Natural killer cell (primary cell): ENCODE measurements around the gene MAB21L3. TPM values are rescaled to one million over a fixed set of nuclear protein-coding genes. Genes with fewer than 3 reads are reported as not detected.

Experiments used
- ATAC-seq, 3 donors: fragments of 150-1000 bp in 2 of 3; fragments of 200-7000 bp in 1 of 3; cut with Tn5 transposase; 1 replicate in 1 of 3; 2 replicates in 2 of 3; pipeline ENCODE4 v1.10.0; 2021; ENCODE audit warnings: mild to moderate bottlenecking in 2 of 3, moderate library complexity in 2 of 3
- DNase-seq, 2 donors: peaks; one replicate each; pipeline versions ENCODE4 v3.0.0 to v3.0.0-alpha.2; 2013 to 2021; ENCODE audit warnings: mixed read lengths in 1 of 2
- H3K27ac ChIP-seq: one replicate; pipeline ENCODE4 v1.5.1; 2013; ENCODE audit warnings: mild to moderate bottlenecking, low read length
- H3K27me3 ChIP-seq: one replicate; pipeline ENCODE4 v1.6.1; 2013; ENCODE audit warnings: low read length; ENCODE audit not compliant: control insufficient read depth, insufficient read depth
- H3K36me3 ChIP-seq: one replicate; pipeline ENCODE4 v1.6.1; 2013; ENCODE audit warnings: low read length; ENCODE audit not compliant: control insufficient read depth, insufficient read depth
- H3K4me1 ChIP-seq: one replicate; pipeline ENCODE4 v1.6.1; 2013; ENCODE audit warnings: low read length; ENCODE audit not compliant: control insufficient read depth, insufficient read depth
- H3K4me3 ChIP-seq: one replicate; pipeline ENCODE4 v1.5.1; 2013; ENCODE audit warnings: low read length
- H3K9me3 ChIP-seq: one replicate; pipeline ENCODE4 v1.6.1; 2013; ENCODE audit warnings: low read length; ENCODE audit not compliant: control insufficient read depth, insufficient read depth
- H3K27ac Mint-ChIP-seq, 2 donors: one replicate each; pipeline ENCODE4 v1.8.0; 2022; ENCODE audit warnings: mild to moderate bottlenecking in 2 of 2, mixed read lengths in 2 of 2, moderate library complexity in 1 of 2
- H3K27me3 Mint-ChIP-seq, 2 donors: one replicate each; pipeline ENCODE4 v1.8.0; 2022; ENCODE audit warnings: low read depth in 2 of 2, mixed read lengths in 2 of 2
- H3K36me3 Mint-ChIP-seq: one replicate; pipeline ENCODE4 v1.8.0; 2022; ENCODE audit warnings: mixed read lengths
- H3K4me1 Mint-ChIP-seq, 2 donors: one replicate each; pipeline ENCODE4 v1.8.0; 2022; ENCODE audit warnings: mixed read lengths in 2 of 2
- H3K4me3 Mint-ChIP-seq: one replicate; pipeline ENCODE4 v1.8.0; 2022; ENCODE audit warnings: mild to moderate bottlenecking, moderate library complexity, mixed read lengths
- H3K9me3 Mint-ChIP-seq, 2 donors: one replicate each; pipeline ENCODE4 v1.8.0; 2022; ENCODE audit warnings: mixed read lengths in 2 of 2
- WGBS: methylation state at CpG from one replicate; pipeline ENCODE4 v1.1.7; 2013; ENCODE audit warnings: missing lambda C conversion rate; ENCODE audit not compliant: insufficient coverage; 5-methylcytosine and 5-hydroxymethylcytosine counted together
- intact Hi-C: fragments of 100-400 bp; cut with micrococcal nuclease; formaldehyde crosslinking; loops from one replicate; pipeline ENCODE4 v1.14.2; 2022
- total RNA-seq, 4 donors: library from RNA; stranded (reverse); fragments of 120-200 nt in 1 of 4; gene quantifications; one replicate each; pipeline versions ENCODE4 v1.2.3 to v1.2.4, GENCODE V29; 2013 to 2022
- TF ChIP-seq, protein P1 (sequence below): fragments of 200-600 bp; IDR thresholded peaks from one replicate; pipeline ENCODE4 v1.8.0; 2022; ENCODE audit warnings: antibody characterized with exemption

Gene MAB21L3
- total RNA-seq, 3 donors from 2014 or later (not counting 1 experiment from before 2014, with no cell fraction given) = not detected

- H3K27me3 ChIP-seq = no peaks in the 10 kb centered on the region
- peaks cover 8% of the 10 kb centered on the region for H3K9me3 ChIP-seq
- TF ChIP-seq, protein P1, sequence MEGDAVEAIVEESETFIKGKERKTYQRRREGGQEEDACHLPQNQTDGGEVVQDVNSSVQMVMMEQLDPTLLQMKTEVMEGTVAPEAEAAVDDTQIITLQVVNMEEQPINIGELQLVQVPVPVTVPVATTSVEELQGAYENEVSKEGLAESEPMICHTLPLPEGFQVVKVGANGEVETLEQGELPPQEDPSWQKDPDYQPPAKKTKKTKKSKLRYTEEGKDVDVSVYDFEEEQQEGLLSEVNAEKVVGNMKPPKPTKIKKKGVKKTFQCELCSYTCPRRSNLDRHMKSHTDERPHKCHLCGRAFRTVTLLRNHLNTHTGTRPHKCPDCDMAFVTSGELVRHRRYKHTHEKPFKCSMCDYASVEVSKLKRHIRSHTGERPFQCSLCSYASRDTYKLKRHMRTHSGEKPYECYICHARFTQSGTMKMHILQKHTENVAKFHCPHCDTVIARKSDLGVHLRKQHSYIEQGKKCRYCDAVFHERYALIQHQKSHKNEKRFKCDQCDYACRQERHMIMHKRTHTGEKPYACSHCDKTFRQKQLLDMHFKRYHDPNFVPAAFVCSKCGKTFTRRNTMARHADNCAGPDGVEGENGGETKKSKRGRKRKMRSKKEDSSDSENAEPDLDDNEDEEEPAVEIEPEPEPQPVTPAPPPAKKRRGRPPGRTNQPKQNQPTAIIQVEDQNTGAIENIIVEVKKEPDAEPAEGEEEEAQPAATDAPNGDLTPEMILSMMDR = no peak
- no peaks in the 10 kb centered on the region for H3K4me1 Mint-ChIP-seq
- H3K27me3 Mint-ChIP-seq = peaks cover 11 to 45% of the 10 kb centered on the region in 2 donors
- no peaks in the 10 kb centered on the region for H3K4me1 ChIP-seq
- H3K4me3 Mint-ChIP-seq = no peak overlapping the region
- H3K27ac ChIP-seq = no peak overlapping the region
- no peak overlapping the region for H3K4me3 ChIP-seq
- ATAC-seq (no peak), DNase-seq (no peak)
- H3K36me3 Mint-ChIP-seq = peaks cover 35% of the 10 kb centered on the region
- H3K27ac Mint-ChIP-seq = no peak overlapping the region
- H3K9me3 Mint-ChIP-seq = peaks cover 20 to 27% of the 10 kb centered on the region in 2 donors
- intact Hi-C loops = no loop called here
- no peaks in the 10 kb centered on the region for H3K36me3 ChIP-seq
- no CpG with 5 or more reads among the region's 1 CpG for WGBS
Observed at GRCh38 chr1:116091083-116091482, 20.1 kb upstream of the MAB21L3 start.

DNA sequence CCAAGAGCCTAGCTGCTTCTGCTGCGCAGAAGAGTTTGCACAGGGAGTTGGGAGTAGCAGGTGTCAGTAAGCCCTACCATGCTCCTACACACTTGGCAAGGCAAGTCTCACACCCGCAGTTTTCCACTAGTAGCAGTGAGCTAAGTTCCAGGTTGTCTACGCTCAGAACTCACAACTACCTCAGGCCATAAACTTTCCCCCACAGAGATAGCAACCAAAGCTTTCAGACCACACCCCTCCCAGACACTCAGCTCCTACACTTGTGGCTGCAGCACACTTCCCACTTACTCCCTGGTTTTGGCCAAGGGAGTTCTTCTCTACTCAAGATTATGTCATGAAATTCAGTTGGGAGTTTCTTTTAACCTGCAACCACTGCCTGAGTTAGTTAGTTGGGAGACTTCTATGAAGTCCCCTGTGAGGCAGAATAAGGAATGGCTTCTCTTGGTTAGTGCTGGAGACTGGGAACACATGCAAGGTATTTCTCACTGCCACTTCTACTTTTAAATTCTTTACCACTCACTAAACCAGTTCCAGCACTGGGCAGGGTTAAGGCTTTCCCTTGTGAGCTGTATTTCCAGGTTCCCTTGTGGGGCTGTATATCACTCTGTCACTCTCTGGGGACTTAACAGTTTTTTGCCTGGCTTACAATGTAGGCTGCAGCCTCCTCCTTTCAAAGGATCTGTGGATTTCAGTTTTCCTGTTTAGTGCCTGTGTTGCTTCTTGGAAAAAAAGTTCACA is 18.3 kb upstream of the MAB21L3 start:
- intact Hi-C loops = no loop called here
- no peaks in the 10 kb centered on the region for H3K27me3 ChIP-seq
- 82% methylated on average over 3 of the region's 3 CpGs for WGBS
- no peaks in the 10 kb centered on the region for H3K4me1 ChIP-seq
- H3K36me3 ChIP-seq = no peaks in the 10 kb centered on the region
- H3K9me3 Mint-ChIP-seq = peaks cover 22 to 30% of the 10 kb centered on the region in 2 donors
- peaks cover 43% of the 10 kb centered on the region for H3K36me3 Mint-ChIP-seq
- no peak overlapping the region for H3K4me3 Mint-ChIP-seq
- no peak overlapping the region for H3K27ac ChIP-seq
- ATAC-seq (no peak), DNase-seq (no peak)
- no peak overlapping the region for H3K27ac Mint-ChIP-seq
- H3K27me3 Mint-ChIP-seq = peaks cover 11 to 39% of the 10 kb centered on the region in 2 donors
- no peak overlapping the region for H3K4me3 ChIP-seq
- TF ChIP-seq, protein P1 = no peak
- peaks cover 10% of the 10 kb centered on the region for H3K9me3 ChIP-seq
- no peaks in the 10 kb centered on the region for H3K4me1 Mint-ChIP-seq

DNA sequence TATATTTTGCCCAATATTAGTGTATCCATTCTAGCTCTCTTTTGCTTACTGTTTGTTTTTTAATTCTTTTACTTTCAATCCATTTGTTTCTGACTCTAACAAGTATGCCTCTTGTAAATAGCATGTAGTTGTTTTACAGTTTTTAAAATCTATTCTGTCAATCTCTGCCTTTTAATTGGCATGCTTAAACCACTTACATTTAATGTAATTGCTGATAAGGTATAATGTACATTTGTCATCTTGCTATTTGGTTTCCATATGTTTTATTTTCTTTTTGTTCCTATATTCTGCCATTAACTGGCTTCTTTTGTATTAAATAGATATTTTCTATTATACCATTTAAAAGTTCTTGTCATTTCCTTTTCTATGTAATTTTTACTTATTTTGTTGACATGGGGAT is 16.2 kb upstream of the MAB21L3 start:
- no peak overlapping the region for H3K4me3 ChIP-seq
- Mint-ChIP-seq H3K27ac (no peak overlapping the region), H3K27me3 (peaks cover 5 to 28% of the 10 kb centered on the region in 2 donors), H3K4me3 (no peak overlapping the region), H3K36me3 (peaks cover 26% of the 10 kb centered on the region), H3K9me3 (peaks cover 12 to 14% of the 10 kb centered on the region in 2 donors), H3K4me1 (no peaks in the 10 kb centered on the region)
- peaks cover 10% of the 10 kb centered on the region for H3K9me3 ChIP-seq
- H3K27me3 ChIP-seq = no peaks in the 10 kb centered on the region
- H3K36me3 ChIP-seq = no peaks in the 10 kb centered on the region
- H3K4me1 ChIP-seq = no peaks in the 10 kb centered on the region
- no peak for ATAC-seq
- intact Hi-C loops = no loop called here
- no peak for DNase-seq
- no peak overlapping the region for H3K27ac ChIP-seq
- TF ChIP-seq, protein P1 = no peak
